HG03175 (cell line): ENCODE data around the gene CLEC16A.

Experiments
- ATAC-seq: cut with Tn5 transposase; IDR thresholded peaks from one replicate; pipeline ENCODE4 v1.9.1; 2021; ENCODE audit warnings: mild to moderate bottlenecking, moderate library complexity; ENCODE audit not compliant: unreplicated experiment

Gene CLEC16A

DNA sequence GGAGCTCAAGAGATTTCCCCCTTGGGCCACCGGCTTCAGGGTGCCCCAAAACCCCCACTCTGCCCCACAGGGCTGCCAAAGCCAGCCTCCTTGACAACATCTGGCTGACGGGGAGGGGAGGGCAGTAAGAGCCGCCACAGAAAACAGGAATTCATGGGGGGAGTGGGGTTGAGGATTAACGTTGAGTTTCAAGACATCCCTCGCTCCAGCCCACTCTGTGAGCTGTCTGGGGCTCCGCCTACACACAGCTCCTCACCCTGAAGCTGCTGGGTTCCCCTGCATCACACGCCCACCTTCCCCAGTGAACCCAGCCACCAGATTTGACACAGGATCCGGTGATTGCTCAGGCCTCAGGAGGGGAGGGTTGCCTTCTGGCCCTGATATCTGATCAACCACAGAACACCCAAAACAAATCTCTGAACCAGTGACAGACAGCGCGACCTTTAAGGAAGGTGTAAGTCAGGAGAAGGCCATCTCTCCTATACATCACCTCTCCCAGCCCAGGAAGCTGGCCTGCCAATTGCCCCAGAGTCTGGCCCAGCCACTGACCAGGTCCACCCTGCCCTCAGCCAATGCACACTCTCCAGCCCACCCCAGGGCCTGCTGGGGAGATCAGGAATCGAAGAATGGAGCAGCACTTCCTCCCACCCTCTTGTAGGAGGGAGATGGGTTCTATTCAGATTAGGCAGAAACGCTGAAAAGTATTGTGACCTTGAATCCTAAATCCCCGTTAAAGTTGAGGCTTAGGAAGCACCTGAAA, 132.1 kb downstream of the CLEC16A start:
- ATAC-seq, result peak; percentile 66

DNA sequence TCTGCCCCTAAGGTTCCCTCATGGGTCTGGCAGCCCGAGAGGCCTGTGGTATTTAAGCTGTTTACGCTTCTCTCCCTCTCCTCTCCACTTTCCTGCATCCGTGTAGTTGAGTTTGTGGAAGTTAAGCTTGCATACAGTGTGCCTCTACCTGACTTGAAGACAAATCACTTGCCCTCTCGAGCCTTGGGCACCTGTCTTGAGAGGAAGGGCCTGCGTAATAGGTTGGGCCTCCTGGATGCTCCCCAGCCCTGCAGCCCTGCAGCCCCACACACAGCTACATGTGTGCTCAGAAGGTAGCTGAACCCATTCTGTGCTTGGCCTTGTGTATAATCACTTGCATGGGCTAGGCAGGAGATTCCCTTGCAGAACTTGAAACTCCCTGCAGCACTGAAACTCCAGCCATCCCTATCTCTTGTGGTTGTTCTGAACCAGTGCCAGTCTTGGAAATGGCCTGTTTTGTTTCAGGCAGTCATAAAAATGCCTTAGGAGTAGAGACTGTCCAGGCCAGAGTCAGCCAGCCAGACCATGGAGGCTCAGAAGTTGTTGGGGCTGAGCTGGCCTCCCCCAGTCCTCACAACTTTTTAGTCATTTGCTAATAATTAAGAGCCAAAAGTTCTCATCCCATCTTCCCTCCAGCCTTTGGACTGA, 134.6 kb downstream of the CLEC16A start:
- no peak for ATAC-seq

DNA sequence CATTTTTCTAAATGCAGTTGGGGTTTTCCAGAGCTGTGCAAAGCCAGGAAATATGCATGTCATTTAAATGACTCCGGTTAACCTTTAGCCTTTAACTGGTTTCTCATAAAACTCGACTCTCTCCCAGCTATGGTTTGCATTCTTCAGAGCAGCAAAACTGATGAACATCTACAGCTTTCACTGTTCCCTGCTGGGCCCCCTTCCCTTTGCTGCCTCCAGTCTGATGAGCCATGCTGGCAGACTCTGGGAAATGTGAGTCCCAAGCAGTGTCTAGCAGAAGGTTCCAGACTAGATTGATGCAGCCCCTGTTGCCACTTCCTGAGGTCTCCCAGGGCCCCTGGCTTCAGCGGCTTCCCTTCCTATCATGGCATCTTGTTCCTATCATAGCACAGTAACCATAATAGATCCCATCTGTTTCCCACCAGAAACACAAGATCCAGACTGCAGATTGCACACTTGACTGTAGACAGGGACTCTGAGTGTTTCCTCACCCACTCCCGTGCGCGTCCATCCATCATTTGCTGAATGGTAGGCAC, 135.4 kb downstream of the CLEC16A start:
- no peak for ATAC-seq

DNA sequence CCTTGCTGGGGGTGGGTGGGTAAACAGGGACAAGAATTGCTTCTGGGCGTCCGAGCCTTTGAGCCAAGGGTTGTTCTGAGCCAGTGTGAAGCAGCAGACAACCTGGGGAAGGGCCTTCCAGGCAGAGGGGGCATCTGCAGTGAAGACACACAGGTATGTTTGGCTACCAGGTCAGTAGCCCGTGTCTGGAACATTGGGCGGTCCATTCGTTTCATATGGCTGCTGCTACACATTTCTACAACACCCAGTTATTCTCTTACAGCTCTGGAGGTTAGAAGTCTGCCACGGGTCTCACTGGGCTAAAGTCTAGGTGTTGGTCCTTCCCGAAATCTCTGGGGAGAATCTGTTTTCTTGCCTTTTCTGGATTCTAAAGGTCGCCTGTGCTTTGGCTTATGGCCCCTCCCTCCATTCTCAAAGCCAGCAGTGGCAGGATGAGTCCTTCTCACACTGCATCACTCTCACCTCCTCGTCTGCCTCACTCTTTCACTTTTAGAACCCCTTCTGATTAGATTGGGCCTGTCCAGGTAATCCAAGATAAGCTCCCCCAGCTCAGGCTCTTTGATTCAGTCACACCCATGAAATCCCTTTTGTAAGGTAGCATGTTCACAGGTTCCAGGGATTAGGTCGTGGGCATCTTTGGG, 136.1 kb downstream of the CLEC16A start:
- no peak for ATAC-seq

DNA sequence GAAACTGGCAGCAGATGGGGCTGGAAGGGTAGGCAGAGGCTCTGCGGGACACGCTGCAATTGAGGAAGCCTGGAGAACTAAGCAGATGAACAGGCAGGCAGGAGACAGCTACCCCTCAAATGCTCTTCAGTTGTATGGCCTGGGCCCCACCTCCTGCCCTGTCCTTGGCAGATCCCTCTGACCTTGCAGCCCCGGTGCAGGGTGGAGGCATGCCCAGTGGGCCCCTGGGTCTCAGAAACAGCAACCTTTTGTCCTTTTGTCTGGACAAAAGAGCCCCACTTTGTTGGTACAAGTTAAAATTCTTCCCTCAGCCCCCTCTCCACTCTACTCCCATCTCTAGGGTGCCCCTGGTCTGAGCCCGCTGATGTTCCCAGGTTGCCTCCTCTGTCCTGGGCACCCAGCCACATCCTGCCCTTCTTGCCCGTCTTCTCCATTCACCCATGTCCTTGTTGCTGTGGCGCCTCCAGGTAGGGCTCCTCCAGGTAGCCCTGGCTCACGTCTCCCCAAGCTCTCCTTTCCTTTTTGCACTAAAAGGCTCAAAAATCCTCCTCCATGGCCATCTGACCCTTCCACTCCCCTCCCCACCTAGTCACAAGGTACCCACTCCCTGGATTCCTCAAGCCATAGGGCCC, 136.8 kb downstream of the CLEC16A start:
- no peak for ATAC-seq

DNA sequence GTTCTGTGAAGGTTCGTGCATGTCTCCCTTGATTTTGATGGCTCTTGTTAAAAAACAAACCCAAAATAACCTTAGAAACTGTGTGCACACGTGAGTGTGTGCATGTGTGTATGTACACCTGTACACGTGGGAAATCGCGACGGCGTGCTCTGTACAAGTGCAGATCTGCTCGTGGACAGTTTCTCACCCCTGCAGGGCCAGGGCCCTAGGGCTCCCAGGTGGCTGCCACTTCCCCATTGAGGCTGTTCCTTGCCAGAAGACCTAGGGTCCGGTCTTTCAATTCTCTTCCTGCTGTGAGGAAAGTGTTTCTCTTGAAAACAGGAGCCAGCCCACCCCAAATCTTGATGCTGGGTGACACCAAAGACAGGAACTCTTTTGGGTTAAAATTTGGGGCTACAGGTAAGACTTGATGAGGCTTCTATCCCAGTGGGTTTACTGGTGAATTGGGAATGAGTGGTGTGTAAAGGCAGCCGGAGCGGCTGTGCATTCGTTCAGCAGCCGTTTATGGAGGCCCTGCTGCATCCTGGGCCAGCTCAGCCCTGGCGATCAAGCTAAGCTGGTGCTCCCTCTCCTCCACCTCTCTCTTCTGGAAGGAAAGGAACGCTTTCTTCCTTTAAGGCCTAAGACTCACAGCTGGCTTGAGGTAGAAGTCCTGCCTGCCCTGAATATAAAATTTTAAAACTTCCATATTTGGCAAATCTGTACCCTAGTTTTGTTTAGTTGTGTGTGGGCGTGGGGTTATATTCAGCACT, 137.9 kb downstream of the CLEC16A start:
- no peak for ATAC-seq

DNA sequence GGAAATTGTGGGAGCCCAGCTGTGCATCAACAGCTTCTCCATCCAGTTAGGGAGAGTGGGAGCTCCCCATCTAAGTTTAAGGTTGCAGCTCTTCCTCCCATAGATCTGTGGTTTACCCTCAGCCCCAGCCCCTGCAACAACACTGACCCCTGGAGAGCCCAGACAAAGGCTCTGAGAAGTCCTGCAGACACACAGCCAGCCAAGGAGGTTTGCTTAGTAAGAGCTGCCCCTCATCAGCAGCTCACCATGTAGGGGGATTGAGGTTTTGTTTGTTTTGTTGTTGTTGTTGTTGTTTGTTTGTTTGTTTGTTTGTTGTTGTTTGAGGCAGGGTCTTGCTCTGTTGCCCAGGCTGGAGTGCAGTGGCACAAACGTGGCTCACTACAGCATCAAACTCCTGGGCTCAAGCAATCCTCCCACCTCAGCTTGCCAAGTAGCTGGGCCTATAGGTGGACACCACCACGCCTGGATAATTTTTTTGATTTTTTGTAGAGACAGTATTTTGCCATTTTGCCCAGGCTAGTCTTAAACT, 138.6 kb downstream of the CLEC16A start:
- no peak for ATAC-seq

DNA sequence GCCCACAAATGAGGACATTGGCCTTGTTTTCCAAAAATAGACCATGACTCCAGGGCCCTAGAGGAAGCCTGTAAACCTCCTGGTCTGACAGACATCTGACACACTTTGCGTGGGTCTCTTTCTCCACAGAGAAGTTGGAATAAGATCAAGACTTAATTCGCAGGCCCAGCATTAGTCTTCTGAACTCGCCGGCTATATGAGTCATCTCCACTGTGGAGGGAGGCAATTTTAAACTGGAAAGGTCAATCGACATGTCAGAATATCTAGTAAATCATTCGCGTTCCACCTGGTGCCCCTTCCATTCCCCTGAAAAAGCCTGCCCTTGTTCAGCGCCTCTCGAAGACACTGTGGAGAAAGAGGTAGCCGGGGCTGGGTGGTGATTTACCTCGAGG, 140.1 kb downstream of the CLEC16A start:
- ATAC-seq, result no peak

DNA sequence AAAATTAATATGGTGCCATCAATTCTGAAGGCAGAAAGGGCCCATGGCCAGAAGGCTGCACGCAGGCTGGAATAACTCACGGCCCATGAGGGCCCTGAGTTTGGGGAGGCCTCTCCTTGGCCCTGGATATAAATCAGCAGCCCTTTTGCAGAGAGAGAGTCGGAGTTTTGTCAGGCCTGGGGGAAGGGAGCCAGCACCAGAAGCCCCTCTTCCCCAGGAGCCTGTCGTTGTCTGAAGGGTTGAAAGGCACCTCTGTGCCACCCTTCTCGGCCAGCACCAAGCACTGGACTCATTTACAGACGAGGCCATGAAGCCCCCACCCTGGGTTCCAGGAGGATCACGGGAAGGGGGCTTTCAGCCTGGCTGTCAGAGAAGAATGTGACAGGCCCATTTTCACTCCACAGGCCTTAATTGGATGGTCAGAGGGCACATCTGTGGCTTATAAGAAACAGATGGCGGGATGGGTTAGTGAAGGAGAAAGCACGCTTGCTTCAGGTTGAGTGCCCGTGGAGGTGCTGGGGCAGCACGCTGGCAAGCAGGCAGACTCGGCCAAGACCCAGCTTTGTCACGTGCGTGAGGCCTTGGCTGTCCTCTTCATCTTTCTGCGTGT, 140.6 kb downstream of the CLEC16A start:
- ATAC-seq, result no peak

DNA sequence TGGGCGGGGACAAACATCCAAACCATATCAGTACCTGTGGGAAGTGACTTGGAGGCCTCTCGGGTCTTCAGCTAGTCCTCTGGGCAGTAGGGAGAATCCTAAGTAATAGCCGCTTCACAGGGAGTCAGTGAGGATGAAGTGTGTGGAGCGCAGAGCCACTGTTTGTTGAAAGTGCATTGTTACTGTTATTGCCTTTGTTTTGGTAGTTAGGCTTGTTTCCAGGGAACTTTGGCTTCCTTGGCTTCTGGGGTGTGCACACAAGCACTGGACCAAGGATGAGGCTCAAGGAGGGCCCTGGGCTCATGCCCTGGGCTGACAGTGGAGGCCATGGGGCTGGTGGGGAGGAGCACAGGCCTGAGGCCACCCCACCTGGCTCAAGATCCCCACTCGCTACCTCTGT, 141.6 kb downstream of the CLEC16A start:
- ATAC-seq, result no peak

DNA sequence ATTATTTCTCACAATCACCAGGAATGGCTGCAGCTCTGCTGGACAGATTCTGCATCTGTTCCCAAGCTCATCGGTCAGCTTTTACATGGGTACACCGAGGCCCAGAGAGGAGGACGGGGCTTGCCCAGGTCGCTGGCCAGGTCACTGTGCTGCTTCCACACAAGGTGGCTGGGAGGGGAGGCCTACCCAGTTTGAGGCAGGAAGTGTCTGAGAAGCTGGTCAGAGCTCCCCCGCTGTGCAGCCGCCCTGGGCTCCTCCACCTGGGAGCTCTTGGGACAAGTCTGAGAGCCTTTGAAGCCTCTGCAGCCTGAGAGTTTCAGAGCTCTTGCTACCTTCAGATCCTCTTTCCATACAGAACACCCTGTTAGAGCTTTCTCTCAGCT, 143.3 kb downstream of the CLEC16A start:
- no peak for ATAC-seq

DNA sequence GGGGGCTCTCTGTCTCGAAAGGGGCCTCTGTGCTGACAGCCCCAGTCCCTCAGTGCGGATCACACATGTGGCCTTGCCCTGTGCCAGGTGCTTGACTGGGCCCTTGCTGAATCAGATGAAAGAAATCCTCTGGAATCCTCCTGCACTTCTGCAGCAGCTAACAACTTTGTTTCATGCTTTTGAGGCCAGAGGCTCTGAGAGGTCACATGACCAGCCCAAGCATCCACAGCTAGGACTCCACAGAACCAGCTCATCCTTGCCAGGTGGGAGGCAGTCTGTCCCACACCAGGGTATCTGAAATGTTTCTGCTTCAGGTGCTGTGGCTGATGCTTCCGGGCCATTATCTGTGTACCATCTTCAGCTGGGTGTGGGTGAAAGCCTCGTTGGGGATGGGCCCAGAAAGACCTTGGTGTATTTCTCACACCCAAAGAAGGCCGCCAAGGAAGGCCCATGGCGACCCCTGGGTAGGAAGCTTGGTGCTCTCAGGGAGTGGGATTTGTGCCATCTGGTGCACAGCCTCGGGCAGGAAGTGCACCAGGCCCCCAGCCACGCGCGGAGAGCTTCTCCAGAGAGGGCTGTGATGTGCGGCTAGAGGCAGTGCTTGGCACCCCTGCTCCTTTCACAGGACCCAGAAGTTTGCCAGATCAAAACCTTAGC, 143.8 kb downstream of the CLEC16A start:
- no peak for ATAC-seq

DNA sequence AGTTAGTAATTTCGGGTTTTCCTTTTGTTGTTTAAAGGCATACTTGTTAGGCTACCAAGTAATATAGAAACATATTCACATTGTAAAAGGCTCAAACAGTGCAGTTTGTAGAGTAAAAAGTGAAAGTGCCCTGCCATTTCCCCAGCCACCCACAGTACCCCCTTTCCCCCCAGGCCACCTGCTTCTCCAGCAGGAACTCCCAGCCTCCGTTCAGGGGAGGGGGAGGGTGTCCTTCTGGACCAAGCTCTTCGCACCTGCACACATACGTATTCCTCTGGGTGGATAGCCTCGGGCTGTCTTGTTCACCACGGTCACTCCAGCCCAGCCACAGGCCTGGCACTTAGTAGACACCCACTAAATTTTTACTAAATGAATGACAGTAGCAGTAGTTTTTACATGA, 144.5 kb downstream of the CLEC16A start:
- no peak for ATAC-seq

DNA sequence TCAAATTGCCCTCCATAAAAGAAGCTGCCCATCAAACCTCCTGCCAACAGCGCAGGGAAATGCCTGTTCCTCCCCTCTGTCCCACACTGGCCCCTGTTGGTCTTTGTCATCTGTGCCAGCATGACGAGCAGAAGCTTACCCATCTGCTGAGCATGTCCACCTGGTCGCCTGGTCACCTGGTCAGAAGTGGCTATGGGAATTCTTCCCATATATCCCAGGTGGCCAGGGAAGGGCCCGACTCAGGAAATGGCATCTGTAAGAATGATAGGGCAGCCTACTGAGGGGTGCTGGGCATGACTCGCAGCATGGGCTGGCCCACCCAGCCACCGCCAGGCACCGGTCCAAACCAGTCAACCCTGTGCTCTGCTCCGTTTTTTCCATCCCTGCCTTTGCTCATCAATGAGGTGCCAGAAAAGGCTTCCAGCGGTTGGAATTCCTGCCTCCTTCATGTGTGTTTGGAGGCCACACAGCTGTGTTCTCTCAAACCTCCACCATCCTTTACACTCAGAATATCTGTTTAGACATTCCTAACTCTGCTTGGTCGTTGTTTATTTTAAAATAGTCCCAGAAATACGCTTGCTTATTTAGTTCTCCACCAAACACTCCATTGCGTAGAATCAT, 145.2 kb downstream of the CLEC16A start:
- ATAC-seq, result no peak

DNA sequence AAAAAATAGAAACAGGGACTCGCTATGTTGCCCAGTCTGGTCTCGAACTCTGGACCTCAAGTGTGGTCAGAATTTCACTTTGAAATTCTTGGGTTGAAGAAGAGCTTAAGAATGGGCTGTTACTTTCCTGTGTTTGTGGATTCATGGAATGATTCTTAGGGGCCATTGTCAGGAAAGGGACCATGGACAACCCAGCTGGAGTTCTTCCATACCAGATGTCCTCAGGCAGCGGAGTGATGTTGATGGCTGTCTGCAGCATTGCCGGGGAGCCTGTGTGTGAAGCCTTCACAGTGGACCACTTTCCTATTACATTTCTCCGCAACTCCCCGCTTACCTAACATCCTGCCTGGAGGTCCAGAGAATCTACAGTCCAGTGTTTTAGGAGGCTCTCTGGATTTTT, 145.9 kb downstream of the CLEC16A start:
- ATAC-seq, result no peak

DNA sequence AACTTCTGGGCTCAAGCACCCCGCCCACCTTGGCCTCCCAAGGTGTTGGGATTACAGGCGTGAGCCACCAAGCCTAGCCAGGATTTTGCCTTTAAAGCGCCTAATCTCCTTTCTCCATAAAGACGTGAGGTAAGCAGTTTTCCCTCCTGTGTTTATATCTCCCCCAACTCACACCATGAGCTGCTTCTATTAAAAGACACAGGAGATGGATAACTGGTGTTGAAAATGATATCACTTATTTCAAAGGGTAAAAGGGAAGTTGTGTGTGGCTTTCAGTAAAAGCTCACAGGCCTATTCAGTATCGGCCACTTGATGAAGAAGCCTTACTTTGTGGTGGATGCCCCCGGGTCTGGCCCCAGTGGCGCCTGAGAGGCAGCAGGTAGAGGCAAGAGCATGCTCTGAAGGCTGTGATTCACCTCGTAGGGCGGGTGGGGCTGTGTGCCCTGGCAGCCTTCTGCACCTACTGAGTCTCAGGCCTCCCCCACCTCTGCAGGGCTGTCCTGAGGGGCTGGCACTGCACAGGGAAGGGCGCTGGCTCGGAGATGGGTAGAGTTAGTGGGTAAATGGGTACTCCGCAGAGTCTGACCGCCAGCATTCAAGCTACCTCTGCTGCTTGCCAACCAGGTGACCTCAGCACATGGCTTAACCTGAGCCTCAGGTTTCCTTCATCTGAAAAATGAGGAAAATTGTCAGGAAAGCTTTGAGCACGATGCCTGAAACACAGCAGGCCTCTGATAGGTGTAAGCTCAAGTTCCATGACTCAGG, 146.8 kb downstream of the CLEC16A start:
- ATAC-seq, result no peak

DNA sequence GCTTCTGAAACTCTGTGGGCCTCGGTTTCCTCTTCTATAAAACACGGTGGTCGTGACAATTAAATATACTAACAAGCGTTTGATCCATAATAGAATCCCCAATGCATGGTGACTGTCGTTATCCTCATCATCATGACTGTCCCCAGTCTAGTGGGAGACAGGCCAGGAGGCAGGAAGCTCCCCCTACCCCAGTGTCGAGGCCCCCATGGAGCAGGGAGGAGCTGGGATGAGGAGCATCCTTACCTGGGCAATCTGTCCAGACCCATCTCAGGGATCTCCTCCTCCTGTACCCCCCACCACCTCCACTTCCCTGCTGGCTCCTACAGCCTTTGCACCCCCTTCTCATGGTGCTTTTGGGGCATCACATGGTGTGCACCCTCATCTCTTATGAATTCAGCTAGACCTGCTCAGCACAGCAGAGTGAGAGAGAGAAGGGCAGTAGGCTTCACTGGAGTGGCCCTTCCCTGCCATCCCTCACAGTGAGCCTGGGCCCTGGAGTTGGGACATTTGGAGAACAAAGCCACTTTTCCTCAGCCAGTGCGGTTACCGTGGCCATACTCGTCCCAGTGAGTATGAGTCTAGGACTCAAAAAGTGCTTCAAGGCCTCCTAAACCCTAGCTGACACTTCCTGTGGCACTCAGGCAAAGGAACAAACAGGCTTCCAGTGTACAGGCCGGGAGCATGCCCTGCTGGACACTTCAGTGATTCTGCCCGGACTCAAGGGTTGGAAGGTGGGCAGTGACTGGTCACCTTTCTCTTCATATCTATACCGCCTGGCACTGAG, 148.6 kb downstream of the CLEC16A start:
- ATAC-seq, result no peak
